GM19395 (cell line): ENCODE data around the gene PI4KA.
"Not testable (repeated sequence)": the region's sequence is repeated elsewhere in the genome, so short reads cannot be mapped to it uniquely, and the experiment has no call there.

Source experiments
- ATAC-seq: cut with Tn5 transposase; IDR thresholded peaks from one replicate; pipeline ENCODE4 v1.9.1; 2021; ENCODE audit warnings: mild to moderate bottlenecking, moderate library complexity; ENCODE audit not compliant: unreplicated experiment

The PI4KA gene

GRCh38 chr22:20779014-20779817 is 79.4 kb downstream of the PI4KA start:
- no peak for ATAC-seq

- ATAC-seq: no peak
Measured at GRCh38 chr22:20777420-20778177, 81.0 kb downstream of the PI4KA start.

GRCh38 chr22:20776624-20777405 is 81.8 kb downstream of the PI4KA start:
- ATAC-seq: no peak

- ATAC-seq: no peak
Measured at GRCh38 chr22:20775342-20775895, 83.2 kb downstream of the PI4KA start.

GRCh38 chr22:20774882-20775281 is 83.7 kb downstream of the PI4KA start:
- ATAC-seq: no peak

GRCh38 chr22:20773793-20774212 is 84.8 kb downstream of the PI4KA start, which contains the start of gene SERPIND1:
Gene SERPIND1 (plus strand): TSS chr22:20774113. CDS start chr22:20779313, 5,200 bp downstream.
- no peak for ATAC-seq

GRCh38 chr22:20771918-20772625 is 86.5 kb downstream of the PI4KA start:
- ATAC-seq: no peak

- ATAC-seq: not testable (repeated sequence)
Measured at GRCh38 chr22:20769496-20769826, 89.2 kb downstream of the PI4KA start.

- ATAC-seq: no peak
Measured at GRCh38 chr22:20766530-20766929, 92.1 kb downstream of the PI4KA start.

GRCh38 chr22:20765938-20766337 is 92.7 kb downstream of the PI4KA start:
- no peak for ATAC-seq

- ATAC-seq: no peak
Measured at GRCh38 chr22:20764729-20765128, 93.9 kb downstream of the PI4KA start.

GRCh38 chr22:20764471-20764720 is 94.2 kb downstream of the PI4KA start:
- no peak for ATAC-seq

GRCh38 chr22:20763630-20764470 is 94.8 kb downstream of the PI4KA start:
- ATAC-seq: no peak

- no peak for ATAC-seq
Measured at GRCh38 chr22:20762233-20762796, 96.3 kb downstream of the PI4KA start.

- no peak for ATAC-seq
Measured at GRCh38 chr22:20761536-20761935, 97.1 kb downstream of the PI4KA start.

GRCh38 chr22:20760084-20760483 is 98.5 kb downstream of the PI4KA start:
- no peak for ATAC-seq

GRCh38 chr22:20758688-20759087 is 99.9 kb downstream of the PI4KA start:
- no peak for ATAC-seq

- no peak for ATAC-seq
Measured at GRCh38 chr22:20756846-20757245, 101.8 kb downstream of the PI4KA start.

- ATAC-seq: no peak
Measured at GRCh38 chr22:20752873-20753272, 105.7 kb downstream of the PI4KA start.
